HEK293T (cell line): ENCODE results near the gene KRTAP10-2.

Experiments
- ARNT ChIP-seq: fragments of 450-650 bp; IDR thresholded peaks from 2 replicates; pipeline ENCODE4 v1.6.1; 2017; ENCODE audit warnings: mild to moderate bottlenecking
- BHLHE40 ChIP-seq: fragments of 450-650 bp; IDR thresholded peaks from 2 replicates; pipeline ENCODE4 v1.6.1; 2016; ENCODE audit warnings: mild to moderate bottlenecking, moderate library complexity, borderline replicate concordance
- ELF4 ChIP-seq: fragments of 450-650 bp; IDR thresholded peaks from 2 replicates; pipeline ENCODE4 v1.6.1; 2017; ENCODE audit warnings: antibody characterized with exemption
- FOXA1 ChIP-seq: fragments of 450-650 bp; IDR thresholded peaks from 2 replicates; pipeline ENCODE4 v1.6.1; 2016; ENCODE audit warnings: mild to moderate bottlenecking
- FOXK2 ChIP-seq: fragments of 450-650 bp; IDR thresholded peaks from 2 replicates; pipeline ENCODE4 v1.6.1; 2016; ENCODE audit warnings: mild to moderate bottlenecking
- FOXM1 ChIP-seq: fragments of 450-650 bp; IDR thresholded peaks from 2 replicates; pipeline ENCODE4 v1.6.1; 2017; ENCODE audit warnings: mild to moderate bottlenecking, borderline replicate concordance
- HDGF ChIP-seq: fragments of 450-650 bp; IDR thresholded peaks from 2 replicates; pipeline ENCODE4 v1.6.1; 2017; ENCODE audit warnings: antibody characterized with exemption, borderline replicate concordance
- L3MBTL2 ChIP-seq: fragments of 450-650 bp; conservative IDR thresholded peaks from 2 replicates; pipeline ENCODE4 v1.6.1; 2016; ENCODE audit warnings: mild to moderate bottlenecking
- LEF1 ChIP-seq: fragments of 450-650 bp; IDR thresholded peaks from 2 replicates; pipeline ENCODE4 v1.6.1; 2017; ENCODE audit warnings: mild to moderate bottlenecking, borderline replicate concordance
- SP1 ChIP-seq: fragments of 450-650 bp; IDR thresholded peaks from 2 replicates; pipeline ENCODE4 v1.6.1; 2017
- SUZ12 ChIP-seq: fragments of 450-650 bp; IDR thresholded peaks from 2 replicates; pipeline ENCODE4 v1.6.1; 2016; ENCODE audit warnings: mild to moderate bottlenecking
- TARDBP ChIP-seq: fragments of 450-650 bp; IDR thresholded peaks from 2 replicates; pipeline ENCODE4 v1.6.1; 2016
- ZNF384 ChIP-seq: fragments of 450-650 bp; IDR thresholded peaks from 2 replicates; pipeline ENCODE4 v1.6.1; 2016

DNA sequence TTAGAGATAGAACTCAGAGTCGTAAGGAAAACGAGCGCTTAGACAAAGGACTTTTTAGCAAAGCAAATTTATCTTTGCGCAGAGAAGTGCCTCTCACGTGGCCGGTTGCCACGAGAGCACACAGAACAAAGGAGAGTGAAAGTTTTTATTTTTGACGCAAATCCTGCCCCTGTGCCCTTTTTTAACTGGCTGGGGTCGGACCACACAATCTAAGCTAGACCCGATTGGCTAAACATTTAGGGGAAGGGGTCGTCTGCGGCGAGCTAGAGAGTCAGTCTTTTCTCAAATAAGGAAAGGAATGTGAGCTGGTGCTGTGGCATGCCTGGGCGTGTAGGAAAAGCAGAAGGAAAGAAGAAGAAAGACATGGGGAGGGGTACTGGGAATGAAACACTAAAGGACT, 2.4 kb downstream of the KRTAP10-2 start:
- TF ChIP-seq SP1: no peak
- TF ChIP-seq BHLHE40: no peak
- no peak for TF ChIP-seq FOXK2
- TF ChIP-seq FOXM1: no peak
- TF ChIP-seq LEF1: no peak
- TF ChIP-seq L3MBTL2: no peak
- no peak for TF ChIP-seq ARNT
- no peak for TF ChIP-seq ZNF384
- no peak for TF ChIP-seq ELF4
- no peak for TF ChIP-seq HDGF
- no peak for TF ChIP-seq SUZ12
- no peak for TF ChIP-seq FOXA1
- TF ChIP-seq TARDBP: no peak
